ENCODE data around the gene AGMAT. TPM values are rescaled to one million over a fixed set of nuclear protein-coding genes. Genes with fewer than 3 reads are reported as not detected.

Gene AGMAT
- total RNA-seq, 4 donors from 2014 or later, result 0.27 to 1.4 TPM; not detected in 2

- no peaks in the 10 kb centered on the region for H3K4me1 ChIP-seq
- no peaks in the 10 kb centered on the region for H3K9me3 ChIP-seq
- no peak overlapping the region for H3K4me3 ChIP-seq
- DNase-seq, result no peak
- H3K27ac ChIP-seq, result no peak overlapping the region
- TF ChIP-seq CTCF (IDR thresholded peaks at IDR 0.05) (no peak), POLR2A (IDR thresholded peaks at IDR 0.05) (no peak)
- no peaks in the 10 kb centered on the region for H3K36me3 ChIP-seq
- intact Hi-C loops (cut with DNase I; ENCODE audit: low total_unique reads), result no loop called here
- no peaks in the 10 kb centered on the region for H3K27me3 ChIP-seq
These were observed 41.0 kb downstream of the AGMAT start for GRCh38 chr1:15543589-15544568.

GRCh38 chr1:15543251-15543588 lies 41.6 kb downstream of the AGMAT start:
- Histone ChIP-seq H3K36me3 (no peaks in the 10 kb centered on the region), H3K4me3 (no peak overlapping the region), H3K4me1 (no peaks in the 10 kb centered on the region), H3K9me3 (no peaks in the 10 kb centered on the region), H3K27ac (peak overlapping the region; percentile 31 to 60), H3K27me3 (no peaks in the 10 kb centered on the region)
- no peak for DNase-seq
- intact Hi-C loops (cut with DNase I; ENCODE audit: low total_unique reads), result no loop called here
- TF ChIP-seq CTCF (IDR thresholded peaks at IDR 0.05) (no peak), POLR2A (IDR thresholded peaks at IDR 0.05) (no peak)

- Histone ChIP-seq H3K4me1 (no peaks in the 10 kb centered on the region), H3K4me3 (no peak overlapping the region), H3K27me3 (no peaks in the 10 kb centered on the region), H3K36me3 (no peaks in the 10 kb centered on the region), H3K9me3 (no peaks in the 10 kb centered on the region), H3K27ac (peak overlapping the region; percentile 31 to 60)
- DNase-seq, result no peak
- no peak for TF ChIP-seq POLR2A (IDR thresholded peaks at IDR 0.05)
- no peak for TF ChIP-seq CTCF (IDR thresholded peaks at IDR 0.05)
- intact Hi-C loops (cut with DNase I; ENCODE audit: low total_unique reads), result no loop called here
These were observed 42.2 kb downstream of the AGMAT start for GRCh38 chr1:15542388-15543250.

- H3K36me3 ChIP-seq, result no peaks in the 10 kb centered on the region
- TF ChIP-seq POLR2A (IDR thresholded peaks at IDR 0.05), result no peak
- TF ChIP-seq CTCF (IDR thresholded peaks at IDR 0.05), result no peak
- no peaks in the 10 kb centered on the region for H3K9me3 ChIP-seq
These were observed 43.5 kb downstream of the AGMAT start for GRCh38 chr1:15541231-15541792.

More at GRCh38 chr1:15541231-15541792, 43.5 kb downstream of the AGMAT start:
- no peak overlapping the region for H3K27ac ChIP-seq
- H3K4me1 ChIP-seq, result no peaks in the 10 kb centered on the region
- H3K4me3 ChIP-seq, result no peak overlapping the region
- DNase-seq, result no peak
- no peaks in the 10 kb centered on the region for H3K27me3 ChIP-seq
- intact Hi-C loops (cut with DNase I; ENCODE audit: low total_unique reads), result no loop called here
